CD4-positive, alpha-beta T cell treated with Interleukin-15 for 1 hour (primary cell): ENCODE data around the gene DGKZ.

Source experiments
- DNase-seq: peaks from one replicate; pipeline ENCODE4 v3.0.0-alpha.2; 2020

DGKZ gene

DNA sequence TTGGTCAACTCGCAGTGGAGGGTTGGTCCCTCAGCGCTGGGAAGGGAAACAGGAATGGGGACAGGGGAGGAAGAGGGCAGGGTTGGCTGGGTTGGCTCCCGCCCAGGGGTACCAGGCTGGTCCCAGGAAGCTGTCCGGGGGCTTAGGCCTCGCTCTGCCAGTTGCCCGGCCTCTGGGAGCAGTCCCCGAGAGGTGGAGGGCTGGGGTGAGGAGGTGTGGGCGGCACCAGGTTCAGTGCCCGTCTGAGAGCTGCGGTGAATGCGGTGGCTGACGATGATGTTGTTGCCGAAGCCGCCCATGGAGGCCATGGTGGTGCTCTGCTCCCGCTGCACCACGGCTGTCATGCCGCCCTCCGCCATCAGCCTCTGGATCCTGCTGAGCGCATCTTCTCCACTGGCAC lies 50.3 kb downstream of the DGKZ start:
- DNase-seq = no peak

- no peak for DNase-seq
Observed at GRCh38 chr11:46402957-46403902, 56.0 kb downstream of the DGKZ start.

DNA sequence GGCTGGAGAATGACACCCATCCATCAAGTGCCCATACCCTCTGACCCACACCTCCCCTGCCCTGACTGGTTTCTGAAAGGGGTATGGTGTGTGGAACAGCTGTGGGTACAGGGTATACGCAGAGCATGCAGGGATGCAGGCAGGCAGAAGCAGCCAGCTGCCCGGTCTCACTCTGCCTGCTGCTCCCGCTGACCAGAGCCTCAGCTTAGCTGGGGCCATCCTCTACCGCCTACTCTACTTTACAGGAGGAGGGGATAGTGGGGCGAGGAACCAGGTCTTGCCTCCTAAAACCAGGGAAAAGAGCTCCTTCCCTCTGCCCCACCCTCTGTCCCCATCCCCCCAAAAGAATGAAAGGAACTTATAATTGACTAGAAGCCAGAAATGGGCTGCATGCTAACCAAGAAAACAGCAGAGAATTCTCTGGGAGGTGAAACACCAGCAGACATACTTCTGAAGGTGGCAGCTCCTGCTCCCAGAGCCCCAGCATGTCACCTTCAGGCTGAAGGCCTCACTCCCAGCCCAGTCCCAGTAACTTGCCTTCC lies 57.3 kb downstream of the DGKZ start:
- no peak for DNase-seq

DNA sequence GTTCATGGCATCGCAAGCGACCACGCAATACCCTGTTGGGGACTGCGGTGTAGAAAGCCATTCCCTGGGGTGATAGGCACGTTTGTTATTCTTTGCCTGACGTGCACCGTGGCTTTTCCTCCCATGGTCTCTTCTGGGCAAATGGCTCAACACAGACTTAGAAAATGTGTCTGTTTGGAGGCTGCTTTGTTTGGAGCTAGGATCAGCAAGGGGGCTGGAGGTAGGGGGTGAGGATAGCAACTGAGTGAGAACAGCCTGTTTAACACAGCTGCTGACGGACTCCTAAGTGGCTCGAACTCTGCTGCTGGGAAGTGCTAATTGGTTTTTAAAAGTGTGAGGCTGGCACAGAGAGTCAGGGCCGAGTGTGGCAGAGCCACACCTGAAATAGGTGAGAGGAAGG lies 60.4 kb downstream of the DGKZ start:
- no peak for DNase-seq

DNA sequence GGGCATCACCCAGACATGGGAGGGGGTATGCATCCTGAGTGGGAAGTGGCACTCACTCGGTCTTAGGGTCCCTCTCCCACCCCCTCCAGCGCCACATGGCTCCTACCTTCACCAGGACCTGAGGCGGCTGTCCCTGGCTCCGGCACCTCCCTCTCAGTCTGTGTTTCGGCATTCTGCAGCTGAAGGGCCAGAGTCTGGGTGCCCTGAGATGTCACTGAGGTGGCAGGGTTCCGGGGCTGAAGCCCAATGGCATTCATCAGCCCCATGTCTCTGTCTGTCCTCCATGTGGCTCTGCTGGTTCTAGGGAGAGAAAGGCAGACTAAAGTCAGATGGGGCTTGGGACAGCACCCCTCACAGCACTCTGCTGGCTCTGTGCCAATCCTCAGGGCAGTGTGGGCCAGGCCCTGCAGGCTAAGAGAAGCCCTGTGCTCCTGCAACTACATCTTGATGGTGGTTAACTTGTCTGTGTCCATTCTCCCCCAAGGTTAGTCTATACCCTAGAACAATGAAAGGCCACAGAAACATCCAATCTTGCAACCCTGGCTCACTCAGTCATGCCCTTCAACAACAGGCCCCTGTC lies 61.2 kb downstream of the DGKZ start:
- DNase-seq = no peak

DNA sequence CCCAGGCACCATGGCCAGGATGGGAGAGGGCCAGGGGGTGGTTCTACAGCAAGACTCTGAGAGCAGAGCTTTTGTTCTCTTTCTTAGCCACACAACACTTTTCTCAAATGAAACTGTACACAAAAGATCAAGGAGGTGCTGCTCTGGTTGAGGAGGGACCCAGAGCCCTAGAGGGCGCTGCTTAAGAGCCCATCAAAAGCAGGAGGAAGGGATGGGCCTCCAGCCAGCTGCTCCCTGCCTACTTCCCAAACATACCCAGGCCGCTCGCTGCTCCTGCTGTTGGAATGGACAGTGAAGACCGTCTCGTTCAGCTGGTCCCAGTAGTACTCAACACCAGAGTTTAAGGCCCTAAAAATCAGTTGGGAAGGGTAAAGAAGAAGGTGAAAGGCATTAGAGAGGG lies 62.8 kb downstream of the DGKZ start:
- no peak for DNase-seq

GRCh38 chr11:46413760-46414465 lies 66.7 kb downstream of the DGKZ start:
- no peak for DNase-seq

GRCh38 chr11:46414466-46414796 lies 67.2 kb downstream of the DGKZ start:
- DNase-seq = no peak

DNA sequence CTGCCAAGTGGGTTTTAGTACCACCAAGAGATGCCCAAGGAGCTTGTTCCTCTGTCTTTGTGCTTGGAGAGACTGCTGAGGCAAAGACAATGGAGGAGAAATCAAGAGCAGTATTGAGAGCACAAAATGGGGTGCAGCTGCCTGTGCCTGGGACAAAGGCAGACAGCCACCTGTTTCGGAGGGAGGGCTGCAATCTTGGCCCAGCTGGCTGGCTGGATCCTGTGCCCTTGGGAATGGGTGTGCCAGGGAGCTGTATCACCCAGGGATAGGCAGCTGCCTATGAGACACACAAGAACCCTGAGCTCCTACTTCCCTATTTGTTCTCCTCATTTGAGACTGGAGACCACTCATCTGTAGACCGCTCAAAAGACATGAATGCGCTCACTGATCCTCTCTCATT lies 67.6 kb downstream of the DGKZ start:
- DNase-seq = no peak

DNA sequence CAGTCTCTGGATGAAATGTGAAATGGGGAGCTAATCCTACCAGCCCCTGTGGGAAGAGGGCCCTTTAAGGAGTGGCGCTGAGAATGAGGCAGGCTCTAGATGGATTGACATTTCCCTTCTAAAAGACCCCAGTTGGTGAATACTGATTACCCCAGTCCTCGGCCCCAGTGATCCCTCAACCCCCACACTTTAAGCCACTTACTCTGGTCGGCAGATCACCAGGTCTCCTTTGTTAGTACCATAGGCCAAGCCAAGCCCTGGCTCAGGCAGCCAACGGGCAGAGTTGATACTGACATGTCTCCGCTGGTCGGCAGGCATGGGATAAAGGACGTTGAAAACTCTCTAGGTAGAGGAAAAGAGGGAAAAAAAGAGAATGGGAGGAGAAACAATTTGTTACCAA lies 70.4 kb downstream of the DGKZ start:
- DNase-seq = no peak

- no peak for DNase-seq
Observed at GRCh38 chr11:46418751-46419150, 71.5 kb downstream of the DGKZ start.

- no peak for DNase-seq
Observed at GRCh38 chr11:46420513-46420912, 73.2 kb downstream of the DGKZ start.

- no peak for DNase-seq
Observed at GRCh38 chr11:46421257-46421880, 74.1 kb downstream of the DGKZ start.

- DNase-seq = no peak
Observed at GRCh38 chr11:46422588-46422987, 75.3 kb downstream of the DGKZ start.

DNA sequence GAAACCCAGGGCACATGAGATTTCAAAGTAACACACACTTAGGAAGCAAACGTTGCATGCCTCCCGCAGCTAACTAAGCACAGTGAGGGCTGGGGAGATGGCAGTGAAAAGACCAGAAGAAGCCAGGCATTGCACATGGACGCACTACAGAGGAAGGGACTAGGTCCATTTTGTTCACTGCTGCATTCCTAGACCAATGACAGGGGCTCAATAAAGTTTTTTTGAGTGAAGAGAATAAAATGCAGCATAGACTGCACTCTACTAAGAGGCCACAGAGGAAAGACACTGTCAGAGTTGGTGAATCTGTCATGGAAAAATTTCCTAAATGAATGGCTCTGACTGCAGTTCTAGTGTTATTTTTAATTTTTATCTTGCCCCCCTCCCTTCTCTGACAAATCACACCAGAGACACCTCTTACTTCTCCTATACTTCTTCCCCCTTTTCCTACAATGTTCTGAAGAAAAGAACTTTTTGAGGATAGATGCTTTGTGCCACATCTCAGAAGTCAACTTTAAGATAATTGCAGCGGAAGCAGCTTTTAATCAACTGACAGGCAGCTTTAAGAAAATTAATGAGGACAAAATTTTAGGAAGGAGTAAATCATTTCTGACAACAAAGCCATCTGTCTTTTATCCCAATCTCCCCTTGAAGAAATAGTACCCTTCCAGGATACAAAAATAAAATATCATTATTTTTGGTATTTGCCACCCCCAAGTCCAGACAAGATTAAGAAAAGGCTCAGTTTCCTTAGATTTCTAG lies 79.1 kb downstream of the DGKZ start:
- no peak for DNase-seq

- no peak for DNase-seq
Observed at GRCh38 chr11:46427364-46427763, 80.1 kb downstream of the DGKZ start.

DNA sequence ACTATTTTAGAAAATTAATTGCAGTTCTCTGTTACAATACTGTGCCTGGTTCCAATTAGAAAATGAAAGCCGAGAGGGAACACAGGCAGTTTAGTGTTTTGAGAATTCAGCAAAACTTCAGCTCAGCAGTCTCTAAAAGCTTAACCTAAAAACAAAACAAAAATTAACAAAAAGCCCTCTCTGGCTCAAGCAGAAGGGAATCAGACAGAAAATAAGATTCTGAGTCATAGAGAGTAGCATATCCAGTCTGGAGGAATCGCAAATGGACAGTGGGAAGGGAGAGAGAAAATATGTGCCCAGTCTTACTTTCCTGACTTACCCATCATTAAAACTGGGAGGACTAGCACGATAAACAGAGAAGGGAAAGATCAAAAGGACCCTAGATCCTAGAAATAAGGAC lies 82.5 kb downstream of the DGKZ start:
- no peak for DNase-seq
